GM19328 (cell line): ENCODE measurements around the gene SLA2.
"Not testable (repeated sequence)": the region's sequence is repeated elsewhere in the genome, so short reads cannot be mapped to it uniquely, and the experiment has no call there.

Experiments used
- ATAC-seq: cut with Tn5 transposase; IDR thresholded peaks from one replicate; pipeline ENCODE4 v1.9.1; 2021; ENCODE audit warnings: mild to moderate bottlenecking, moderate library complexity; ENCODE audit not compliant: unreplicated experiment

The SLA2 gene

GRCh38 chr20:36645998-36646397 is at the start of gene SLA2:
TSS of gene SLA2 (minus strand) at chr20:36646196. CDS start at chr20:36641335, 4,861 bp downstream.
- no peak for ATAC-seq

- not testable (repeated sequence) for ATAC-seq
These were observed 49.5 kb upstream of the SLA2 start for GRCh38 chr20:36695467-36695866.

GRCh38 chr20:36688630-36689029 is 42.6 kb upstream of the SLA2 start:
- ATAC-seq: no peak

- no peak for ATAC-seq
These were observed 41.9 kb upstream of the SLA2 start for GRCh38 chr20:36687850-36688249.

- no peak for ATAC-seq
These were observed 40.9 kb upstream of the SLA2 start for GRCh38 chr20:36686944-36687343.

GRCh38 chr20:36686504-36686903 is 40.5 kb upstream of the SLA2 start:
- ATAC-seq: no peak

- ATAC-seq: no peak
These were observed 38.8 kb upstream of the SLA2 start for GRCh38 chr20:36684747-36685146.

- ATAC-seq: no peak
These were observed 36.3 kb upstream of the SLA2 start for GRCh38 chr20:36682311-36682710.

- no peak for ATAC-seq
These were observed 31.4 kb upstream of the SLA2 start for GRCh38 chr20:36677422-36677771.

GRCh38 chr20:36676701-36677421 is 30.9 kb upstream of the SLA2 start:
- ATAC-seq: no peak

- ATAC-seq: not testable (repeated sequence)
These were observed 29.5 kb upstream of the SLA2 start for GRCh38 chr20:36675545-36675944.

GRCh38 chr20:36672991-36673390 is 27.0 kb upstream of the SLA2 start:
- no peak for ATAC-seq

GRCh38 chr20:36670665-36671357 is 24.8 kb upstream of the SLA2 start:
- ATAC-seq: no peak

GRCh38 chr20:36666181-36666740 is 20.3 kb upstream of the SLA2 start:
- no peak for ATAC-seq

GRCh38 chr20:36663031-36663430 is 17.0 kb upstream of the SLA2 start:
- ATAC-seq: no peak

- ATAC-seq: no peak
These were observed 12.3 kb upstream of the SLA2 start for GRCh38 chr20:36658300-36658699.

- no peak for ATAC-seq
These were observed 10.7 kb upstream of the SLA2 start for GRCh38 chr20:36656733-36657132.

GRCh38 chr20:36655004-36655403 is 9.0 kb upstream of the SLA2 start:
- no peak for ATAC-seq

GRCh38 chr20:36654506-36654905 is 8.5 kb upstream of the SLA2 start:
- no peak for ATAC-seq

GRCh38 chr20:36653456-36653855 is 7.5 kb upstream of the SLA2 start:
- ATAC-seq: no peak

- ATAC-seq: no peak
These were observed 1.5 kb upstream of the SLA2 start for GRCh38 chr20:36647196-36648121.
